DMS153 (cell line): ENCODE data around the gene C2CD3.
"Not testable (repeated sequence)": the region's sequence is repeated elsewhere in the genome, so short reads cannot be mapped to it uniquely, and the experiment has no call there.

Experiments
- DNase-seq: peaks from one replicate; lab custom pipeline; 2025; lab: John Stamatoyannopoulos, UW

The C2CD3 gene

DNA sequence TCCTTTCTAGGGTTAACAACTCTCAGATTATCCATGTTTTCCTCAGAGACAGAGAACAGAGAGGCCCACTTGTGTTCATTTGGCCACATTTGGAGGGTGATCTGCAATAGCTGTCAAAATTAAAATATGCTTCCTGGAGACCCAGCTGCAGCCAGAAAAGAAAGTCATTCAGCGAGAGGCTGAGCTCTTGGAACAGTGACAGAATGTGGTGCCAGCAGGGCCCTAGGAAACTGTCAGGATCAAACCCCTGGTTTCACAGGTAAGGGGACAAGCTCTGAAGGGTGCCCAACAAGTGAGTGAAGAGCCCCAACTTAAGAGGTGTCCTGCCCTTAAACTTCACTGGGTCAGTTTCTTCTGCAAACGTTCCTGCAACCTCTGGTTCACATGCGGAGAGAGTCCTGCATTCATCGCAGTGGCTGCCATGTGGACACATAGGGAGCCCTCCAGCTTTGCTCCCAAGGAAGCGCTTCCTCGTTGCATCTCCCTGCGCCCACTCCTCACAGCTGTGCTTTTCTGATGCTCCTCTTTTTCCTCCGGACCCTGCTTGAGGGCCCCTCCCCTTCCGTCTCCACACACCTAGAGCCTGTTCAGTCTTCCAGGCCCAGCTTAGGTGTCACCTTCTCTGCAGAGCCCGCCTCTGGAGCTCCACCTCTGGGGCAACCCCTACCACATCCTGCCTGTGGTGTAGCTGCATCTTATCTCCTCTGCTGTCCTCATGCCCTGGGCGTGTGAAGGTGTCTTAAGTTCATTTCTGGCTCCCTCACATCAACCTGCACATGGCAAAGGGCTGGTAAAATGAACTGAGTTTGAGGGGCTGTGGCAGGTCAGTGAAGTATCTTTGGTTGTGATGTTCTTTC lies 165.8 kb downstream of the C2CD3 start:
- DNase-seq, result no peak

DNA sequence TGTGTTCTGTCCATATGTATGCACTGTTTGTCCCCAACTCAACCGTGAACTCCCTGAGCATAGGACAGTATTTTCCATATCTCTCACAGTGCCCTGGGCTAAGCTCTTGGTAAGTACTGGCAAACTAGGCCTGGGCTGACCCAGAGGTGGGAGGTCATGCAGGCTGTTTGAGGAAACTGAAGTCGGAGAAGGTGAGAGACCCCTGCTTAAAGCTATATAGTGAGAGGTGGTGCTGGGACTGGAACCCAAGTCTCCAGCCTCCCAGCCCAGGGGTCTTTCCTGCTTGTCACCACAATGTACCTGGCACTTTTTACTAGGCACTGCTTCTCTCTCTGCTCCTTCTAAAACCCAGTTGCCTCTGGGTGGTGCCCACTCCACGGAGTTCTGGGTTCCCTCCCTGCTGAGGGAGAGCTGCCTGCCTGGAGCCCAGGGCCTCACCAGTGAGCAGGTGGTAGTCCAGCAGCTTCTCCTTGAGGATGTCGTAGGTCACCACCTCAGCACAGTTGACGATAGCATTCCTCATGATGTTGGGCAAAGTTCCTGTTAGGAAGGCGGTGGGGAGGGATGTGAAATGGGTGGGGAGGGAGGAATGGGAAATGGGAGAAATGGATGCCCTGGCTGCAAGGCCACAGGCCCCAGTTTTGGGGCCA lies 166.6 kb downstream of the C2CD3 start:
- DNase-seq, result no peak

DNA sequence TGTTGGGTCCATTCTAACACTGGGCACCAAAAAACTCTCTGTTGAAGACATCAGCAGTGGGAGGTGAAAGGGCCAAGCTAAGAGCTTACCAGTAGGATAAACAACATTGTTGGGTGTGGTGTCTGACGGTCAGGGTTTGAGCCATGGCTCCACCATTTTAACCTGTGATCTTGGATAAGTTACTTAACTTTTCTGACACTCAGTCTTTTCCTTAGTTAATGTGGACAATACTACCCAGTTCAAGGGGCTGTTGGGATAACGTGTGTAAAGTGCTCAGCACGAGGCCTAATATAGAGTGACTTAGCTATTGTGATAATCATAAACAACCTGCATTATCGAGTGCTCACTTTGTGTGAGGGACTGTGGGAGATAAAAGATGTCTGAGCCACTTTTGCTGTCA lies 168.0 kb downstream of the C2CD3 start:
- no peak for DNase-seq

DNA sequence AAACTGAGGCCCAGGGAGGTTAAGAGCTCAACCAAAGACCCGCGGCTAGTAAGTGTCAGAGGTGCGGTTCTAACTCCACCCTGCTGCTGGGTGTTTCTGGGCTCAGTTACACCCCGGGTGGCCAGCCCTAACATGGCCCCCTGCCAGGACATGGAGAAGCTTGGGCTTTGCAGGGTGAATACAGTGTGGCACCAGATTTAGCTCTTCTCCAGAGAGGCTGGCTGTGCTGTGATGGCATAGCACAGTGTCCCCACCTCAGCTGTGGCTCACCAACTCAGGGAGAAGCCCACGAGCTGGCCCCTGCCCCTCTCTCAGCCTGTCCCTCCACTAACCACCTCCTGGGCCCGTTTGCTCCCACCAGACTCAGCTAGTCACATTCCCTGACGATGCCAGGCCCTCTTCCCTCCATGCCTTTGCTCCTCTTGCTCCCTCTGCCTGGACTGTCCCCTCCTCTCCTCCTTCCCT lies 168.9 kb downstream of the C2CD3 start:
- no peak for DNase-seq

DNA sequence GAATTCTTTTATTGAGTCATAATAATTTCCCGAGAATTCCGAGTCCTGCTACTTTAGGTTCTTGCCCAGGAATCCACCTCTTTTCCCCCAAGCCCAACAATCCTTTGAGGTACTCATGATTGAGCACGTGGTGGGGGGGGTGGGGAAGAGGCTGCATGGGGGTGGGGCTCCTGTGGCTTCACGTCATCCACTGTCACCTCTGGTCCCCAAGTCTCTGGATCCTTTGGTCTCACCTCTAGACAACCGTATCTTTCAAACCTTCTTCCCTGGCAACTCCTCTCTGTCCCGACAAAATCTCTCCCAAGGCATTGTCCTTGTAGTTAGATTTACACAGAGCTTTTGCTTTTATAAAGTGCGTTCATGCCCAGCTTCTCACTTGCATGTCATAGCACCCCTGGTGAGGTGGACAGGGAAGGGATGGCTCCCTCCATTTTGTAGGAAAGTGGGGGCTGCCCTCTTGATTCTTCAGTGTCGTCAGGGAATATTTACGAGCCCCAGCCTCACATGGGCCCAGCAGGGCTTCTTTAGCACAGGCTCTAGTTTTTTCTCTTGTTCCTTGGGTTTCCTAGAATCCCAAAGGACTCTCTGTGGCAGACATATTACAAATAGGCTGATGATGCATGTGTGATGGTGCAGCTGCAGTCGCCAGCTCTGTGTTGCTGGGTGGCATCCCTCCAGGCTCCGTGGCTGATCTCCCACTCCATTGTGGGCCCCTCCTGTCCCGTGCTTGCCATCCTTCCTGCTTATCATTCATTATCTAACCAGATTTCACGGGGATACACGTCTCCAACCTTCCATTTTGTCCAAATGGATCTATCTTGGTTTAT lies 170.3 kb downstream of the C2CD3 start:
- DNase-seq, result no peak

DNA sequence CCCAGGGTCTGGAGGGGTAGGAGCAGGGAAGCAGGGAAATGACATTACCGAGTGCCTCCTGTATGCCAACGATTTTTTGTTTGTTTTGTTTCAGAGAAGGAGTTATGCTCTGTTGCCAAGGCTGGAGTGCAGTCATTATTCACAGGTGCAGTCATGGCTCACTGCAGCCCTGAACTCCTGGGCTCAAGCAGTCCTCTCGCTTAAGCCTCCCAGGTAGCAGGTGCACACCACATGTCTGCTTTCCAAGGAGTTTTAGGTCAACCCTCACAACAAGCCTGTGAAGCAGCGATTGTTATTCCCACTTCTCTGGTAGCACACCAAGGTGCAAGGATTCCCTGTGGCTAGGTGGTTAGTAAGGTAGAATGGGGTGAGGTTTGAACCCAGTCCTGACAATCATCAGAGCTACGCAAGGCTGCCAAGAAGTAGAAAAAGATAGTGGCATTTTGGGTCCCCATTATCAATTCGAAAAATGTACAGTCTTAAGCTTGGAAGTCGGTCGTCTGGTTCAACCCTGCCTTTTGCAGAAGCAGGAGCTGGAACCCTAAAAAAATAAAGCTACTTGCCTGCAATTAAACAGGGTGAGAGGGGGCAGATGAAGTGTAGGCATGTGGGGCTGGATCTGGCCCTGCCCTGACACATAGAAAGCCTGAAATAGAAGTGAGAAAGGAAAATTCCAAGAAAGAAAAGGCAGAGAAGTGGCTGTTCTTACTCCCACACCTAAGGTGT lies 171.1 kb downstream of the C2CD3 start:
- DNase-seq, result no peak

DNA sequence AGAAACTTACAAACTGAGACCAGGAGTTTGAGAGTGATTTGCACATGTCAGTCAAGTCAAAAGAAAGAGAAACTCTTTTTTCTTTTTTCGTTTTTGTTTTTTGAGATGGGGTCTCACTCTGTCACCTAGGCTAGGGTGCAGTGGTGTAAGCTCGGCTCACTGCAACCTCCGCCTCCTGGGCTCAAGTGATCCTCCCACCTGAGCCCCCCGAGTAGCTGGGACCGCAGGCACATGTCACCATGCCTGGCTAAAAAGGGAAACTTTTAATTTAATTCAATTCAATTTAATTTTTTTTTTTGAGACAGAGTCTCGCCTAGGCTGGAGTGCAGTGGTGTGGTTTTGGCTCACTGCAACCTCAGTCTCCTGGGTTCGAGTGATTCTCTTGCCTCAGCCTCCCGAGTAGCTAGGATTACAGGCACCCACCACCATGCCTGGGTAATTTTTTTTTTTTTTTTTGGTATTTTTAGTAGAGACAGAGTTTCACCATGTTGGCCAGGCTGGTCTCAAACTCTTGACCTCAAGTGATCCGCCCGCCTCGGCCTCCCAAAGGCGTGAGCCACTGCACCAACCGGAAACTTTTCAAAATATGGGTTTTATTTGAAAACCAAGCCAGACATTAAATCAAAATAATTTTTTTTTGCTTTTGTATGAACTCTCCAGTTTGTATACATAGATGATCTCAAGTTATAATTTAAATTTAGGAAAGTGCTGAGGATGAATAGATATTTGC lies 171.8 kb downstream of the C2CD3 start:
- DNase-seq, result no peak

DNA sequence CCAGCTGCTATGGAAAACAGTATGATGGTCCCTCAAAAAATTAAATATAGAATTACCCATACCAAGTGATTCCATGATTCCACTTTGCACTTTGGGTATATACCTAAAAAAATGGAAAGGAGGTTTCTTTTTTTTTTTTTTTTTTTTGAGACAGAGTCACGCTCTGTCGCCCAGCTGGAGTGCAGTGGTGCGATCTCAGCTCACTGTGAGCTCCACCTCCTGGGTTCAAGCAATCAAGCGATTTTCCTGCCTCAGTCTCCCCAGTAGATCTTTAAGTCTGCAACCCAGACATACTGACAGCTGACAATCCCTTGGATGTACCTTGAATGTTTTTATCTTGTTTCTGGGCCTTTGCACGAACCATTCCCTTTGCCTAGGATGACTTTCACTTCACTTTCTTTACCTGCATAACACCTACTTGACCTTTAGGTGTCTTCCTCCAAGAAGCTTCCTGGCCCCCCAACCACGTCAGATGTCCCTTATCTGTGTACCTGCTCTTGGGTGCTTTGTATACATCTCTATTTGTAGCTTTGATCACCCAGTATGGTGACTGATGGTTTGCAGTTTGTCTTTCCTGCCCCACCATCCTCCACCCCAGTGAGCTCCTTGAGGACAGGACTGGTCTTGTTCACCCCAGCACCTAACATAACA lies 173.6 kb downstream of the C2CD3 start:
- no peak for DNase-seq

DNA sequence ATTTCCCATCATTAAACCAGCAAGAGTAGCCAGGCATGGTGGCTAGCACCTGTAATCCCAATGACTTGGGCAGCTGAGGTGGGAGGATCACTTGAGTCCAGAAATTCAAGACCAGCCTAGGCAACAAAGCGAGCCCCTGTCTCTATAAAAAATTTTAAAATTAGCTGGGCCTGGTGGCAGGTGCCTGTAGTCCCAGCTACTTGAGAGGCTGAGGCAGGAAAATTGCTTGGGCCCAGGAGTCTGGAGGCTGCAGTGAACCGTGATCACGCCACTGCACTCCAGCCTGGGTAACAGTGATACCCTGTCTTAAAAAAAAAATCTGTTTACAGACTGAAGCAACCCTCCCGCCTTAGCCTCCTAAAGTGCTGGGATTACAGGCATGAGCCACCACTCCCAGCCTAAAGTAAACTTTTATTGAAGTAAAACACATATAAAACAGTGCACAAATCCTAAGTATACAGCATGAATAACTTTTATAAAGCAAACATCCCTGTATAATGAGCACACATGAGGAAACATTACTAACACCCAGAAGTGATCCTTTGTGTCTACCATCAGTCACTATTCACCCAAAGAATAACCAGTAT lies 174.5 kb downstream of the C2CD3 start:
- DNase-seq, result no peak

DNA sequence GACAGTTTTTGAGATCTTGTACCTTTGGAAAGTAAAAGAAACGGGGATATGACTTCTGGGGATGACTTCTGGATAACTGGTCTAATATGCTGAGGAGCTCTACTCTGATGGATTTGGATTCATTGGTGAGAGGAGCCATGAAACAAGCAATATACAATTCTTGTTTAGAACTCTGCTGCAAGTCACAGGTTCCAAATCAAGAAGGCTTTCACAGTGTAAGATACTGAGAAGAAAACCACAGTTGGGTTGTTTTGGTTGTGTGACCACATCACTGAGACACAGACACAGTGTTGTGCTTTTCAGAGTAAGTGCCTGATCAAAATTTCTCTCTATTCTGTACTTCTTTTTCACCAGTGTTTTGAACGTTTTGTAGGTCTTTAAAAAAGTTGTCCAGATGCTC lies 175.1 kb downstream of the C2CD3 start:
- no peak for DNase-seq

DNA sequence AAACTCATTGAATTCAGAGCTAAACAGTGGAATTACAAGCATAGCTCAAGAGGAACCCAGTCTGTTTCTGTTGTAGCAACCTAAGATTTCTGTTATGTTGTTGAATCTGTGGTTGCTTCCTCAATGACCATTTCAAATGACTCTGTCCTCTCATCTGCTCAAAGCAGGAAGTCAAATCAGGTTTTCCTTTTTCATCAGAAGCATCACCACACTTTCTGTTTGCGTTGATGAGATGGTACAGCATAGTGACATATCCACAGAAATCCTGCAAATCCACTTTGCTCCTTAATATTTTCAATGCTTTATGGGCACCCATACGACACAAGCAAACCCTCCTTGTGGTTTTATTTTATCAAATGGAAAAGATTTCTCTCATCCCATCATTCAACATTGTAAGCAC lies 175.6 kb downstream of the C2CD3 start:
- peak; percentile 74 for DNase-seq

DNA sequence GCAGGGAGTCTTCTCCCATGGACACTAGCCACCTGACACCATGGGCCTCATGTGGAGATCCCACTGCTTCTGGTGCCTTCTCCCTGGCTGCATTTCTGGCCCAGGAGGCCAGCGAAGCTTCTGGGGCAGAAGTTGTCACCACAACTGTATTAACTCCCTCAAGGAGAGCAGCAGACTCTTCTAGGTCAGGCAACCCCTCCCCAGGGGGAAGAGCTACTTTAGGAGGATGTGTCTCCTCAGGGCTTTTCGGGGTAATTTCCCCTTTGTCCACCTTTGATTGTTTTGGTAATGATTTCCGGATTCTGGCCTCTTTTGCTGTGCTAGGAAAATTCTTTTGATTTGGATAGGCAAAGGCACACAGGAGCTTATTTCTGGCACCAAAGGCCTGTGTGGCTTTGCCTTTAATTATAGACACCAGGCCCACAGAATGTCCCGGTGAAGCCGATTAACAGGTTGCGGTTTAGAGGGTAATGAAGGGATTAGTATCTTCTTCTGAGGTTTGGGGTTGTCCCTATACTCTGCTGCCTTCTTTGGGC lies 179.3 kb downstream of the C2CD3 start:
- DNase-seq, result no peak

DNA sequence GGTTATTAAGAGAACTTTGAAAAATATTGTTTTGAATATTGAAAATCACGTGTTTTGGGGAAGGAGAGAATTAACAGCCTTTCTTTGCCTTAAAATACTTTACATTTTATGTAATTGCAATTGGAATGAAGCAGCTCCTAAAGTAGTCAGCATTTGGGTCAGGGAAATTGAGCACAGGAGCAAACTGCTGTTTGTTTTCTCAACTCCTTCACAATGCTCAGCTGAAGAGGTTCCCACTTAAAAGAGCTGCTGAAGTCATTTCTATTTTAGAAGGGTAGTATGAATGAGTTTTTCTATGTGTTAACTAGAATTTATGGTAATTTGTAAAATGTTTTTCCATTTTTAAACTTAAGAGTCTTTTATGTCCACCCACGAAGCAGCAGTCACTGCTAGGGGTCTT lies 180.1 kb downstream of the C2CD3 start:
- no peak for DNase-seq

DNA sequence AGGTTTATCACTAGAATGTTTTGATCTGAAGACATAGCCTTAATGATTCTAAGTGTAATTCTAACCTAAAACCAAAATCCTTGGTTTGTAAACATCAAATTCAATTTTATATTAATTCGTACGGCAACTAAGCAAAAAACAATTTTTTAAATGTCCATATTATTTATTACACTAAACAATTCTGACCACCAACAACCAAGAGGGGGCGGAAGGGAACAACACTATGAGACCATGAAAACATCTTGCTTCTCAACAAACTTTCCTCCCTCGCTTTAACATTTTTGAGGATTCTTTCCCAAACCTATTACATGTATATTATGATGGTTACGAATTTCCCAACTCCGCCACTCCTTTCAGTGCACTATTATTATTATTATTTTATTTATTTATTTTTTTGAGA lies 181.6 kb downstream of the C2CD3 start:
- DNase-seq, result no peak

DNA sequence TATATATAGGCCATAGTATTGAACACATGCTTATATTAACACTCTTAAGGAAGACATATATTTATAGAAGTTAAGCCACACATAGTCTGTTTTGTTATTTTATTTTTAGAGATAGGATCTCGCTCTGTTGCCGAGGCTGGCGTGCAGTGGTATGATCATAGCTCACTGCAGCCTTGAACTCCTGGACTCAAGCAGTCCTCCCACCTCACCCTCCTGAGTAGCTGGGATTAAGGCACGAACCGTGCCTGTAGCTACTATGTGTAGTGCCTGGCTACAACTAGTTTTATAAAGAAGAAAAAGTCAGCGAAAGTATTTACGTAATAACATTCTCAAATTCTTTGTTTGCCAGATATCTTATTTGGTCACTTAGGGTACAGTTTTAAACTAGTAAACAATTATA lies 182.6 kb downstream of the C2CD3 start:
- no peak for DNase-seq

DNA sequence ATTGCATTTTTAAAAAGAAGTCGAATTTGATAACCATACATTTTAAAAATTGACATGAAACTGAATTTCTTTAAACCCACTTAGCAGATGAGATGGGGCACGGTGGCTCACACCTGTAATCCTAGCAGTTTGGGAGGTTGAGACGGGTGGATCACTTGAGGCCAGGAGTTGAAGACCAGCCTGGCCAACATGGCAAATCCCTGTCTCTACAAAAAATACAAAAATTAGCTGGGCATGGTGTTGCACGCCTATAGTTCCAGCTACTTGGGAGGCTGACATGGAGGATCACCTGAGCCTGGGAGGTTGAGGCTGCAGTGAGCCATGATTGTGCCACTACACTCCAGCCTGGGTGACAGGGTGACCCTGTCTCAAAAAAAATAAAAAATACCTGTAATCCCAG lies 185.1 kb downstream of the C2CD3 start:
- not testable (repeated sequence) for DNase-seq

DNA sequence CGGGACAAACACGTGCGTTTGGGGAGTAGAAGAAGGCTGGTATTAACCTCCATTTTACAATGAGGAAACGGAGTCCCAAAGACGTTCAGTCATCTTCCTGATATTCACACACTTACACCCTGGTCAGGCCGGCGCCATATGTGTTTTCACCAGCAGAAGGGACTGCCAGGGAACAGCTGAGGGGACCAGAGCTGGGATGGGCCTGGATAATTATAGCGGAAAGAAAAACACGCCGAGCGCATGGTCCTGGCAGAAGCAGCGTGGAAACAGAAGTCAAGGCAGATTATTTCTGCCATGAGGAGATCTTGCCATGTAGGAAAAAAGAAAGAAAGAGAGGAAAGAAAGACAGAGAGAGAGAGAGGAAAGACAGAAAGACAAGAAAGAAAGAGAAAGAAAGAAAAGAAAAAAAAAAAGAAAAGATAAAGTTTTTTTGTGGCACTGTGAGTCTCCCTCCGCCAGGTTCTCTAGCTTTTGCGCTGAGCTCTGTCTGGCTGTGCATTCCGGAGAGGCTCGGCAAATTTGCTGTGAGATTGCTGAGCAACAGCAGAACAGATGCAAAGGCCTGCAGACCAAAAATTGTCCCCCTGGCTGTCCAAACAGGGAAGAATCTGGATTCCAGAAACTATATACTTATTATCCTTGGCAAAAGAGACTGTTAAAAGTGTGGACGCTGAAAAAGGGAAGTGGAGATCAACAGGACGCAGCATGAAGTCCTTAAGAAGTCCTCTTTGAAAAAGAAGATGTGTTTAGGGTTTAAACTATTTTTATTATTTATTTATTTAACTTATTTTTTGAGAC lies 186.9 kb downstream of the C2CD3 start:
- DNase-seq, result peak; percentile 78

DNA sequence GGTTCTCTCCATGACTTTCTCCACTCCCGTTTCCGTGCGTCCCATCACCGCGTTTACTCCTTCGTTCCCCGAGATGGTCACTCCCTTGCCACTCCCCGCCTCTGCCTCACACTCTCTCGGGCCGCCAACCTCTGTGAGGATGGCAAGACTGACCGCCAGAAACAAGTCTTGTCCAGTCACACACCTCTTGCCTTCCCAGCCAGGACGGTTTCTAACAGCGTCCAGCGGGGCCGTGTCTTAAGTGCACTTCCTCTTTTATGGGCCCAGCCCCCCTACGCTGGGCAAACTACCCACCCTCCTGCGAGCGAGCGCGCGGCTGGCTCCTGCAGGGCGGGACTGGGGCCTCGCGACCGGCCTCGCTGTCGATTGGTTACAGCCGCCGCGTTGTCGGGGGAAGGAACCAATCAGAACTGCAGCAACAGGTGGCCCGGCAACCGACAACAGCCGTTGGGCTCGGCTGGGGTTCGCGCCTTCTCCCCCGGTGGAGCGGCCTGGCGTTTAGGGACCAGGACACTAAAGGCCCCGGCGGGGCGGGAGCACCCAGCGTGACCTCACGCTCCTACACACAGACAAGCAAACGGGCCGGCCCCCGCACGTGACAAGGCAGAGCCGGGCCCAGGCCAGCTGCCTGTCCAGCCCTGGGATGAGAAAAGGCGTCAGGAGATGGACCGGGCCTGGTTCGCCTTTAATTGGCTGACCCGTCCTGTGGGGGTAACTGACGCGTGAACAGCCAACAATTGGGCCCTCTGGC lies 187.6 kb downstream of the C2CD3 start:
- peak; percentile 96 for DNase-seq

DNA sequence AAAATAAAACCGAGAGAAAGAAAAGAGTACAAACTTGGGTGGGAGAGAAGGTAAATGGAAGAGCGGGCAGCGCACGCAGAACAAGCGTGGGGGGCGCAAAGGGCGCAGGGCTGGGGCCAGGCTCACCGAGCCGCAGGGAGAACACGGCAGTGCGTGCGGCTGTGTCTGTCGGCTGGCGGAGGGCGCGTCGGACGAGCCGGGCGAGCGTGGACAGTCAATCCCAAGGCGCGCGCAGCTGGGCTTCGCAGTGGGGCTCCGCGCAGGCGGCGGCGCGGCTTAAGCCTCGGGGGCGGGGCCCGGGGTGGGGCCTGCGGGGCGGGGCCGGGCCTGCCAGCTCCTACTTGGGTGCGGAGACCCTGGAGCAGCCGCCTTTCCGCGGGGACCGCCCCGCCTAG lies 188.2 kb downstream of the C2CD3 start, which contains the start of gene UCP2:
Gene UCP2, minus strand, starts transcription at position 249 of the 395 bp plus-strand sequence. CDS start 4,465 bp downstream, outside the sequence.
- peak; percentile 80 for DNase-seq
